GM23338 (cell line): ENCODE results near the gene KCNG3. TPM values are rescaled to one million over a fixed set of nuclear protein-coding genes. Genes with fewer than 3 reads are reported as not detected.

Experiments used
- ATAC-seq: fragments of 200-7000 bp; cut with Tn5 transposase; 3 replicates; pipeline ENCODE4 v1.9.1; 2020
- DNase-seq: peaks from one replicate; pipeline ENCODE4 v3.0.0-alpha.2; 2015; ENCODE audit warnings: low spot score
- H2AFZ ChIP-seq: fragments of 200-600 bp; sonication (generic); 2 replicates; pipeline ENCODE4 v1.8.0; 2016; ENCODE audit warnings: antibody characterized with exemption, mild to moderate bottlenecking, moderate library complexity
- H3F3A ChIP-seq: fragments of 200-600 bp; sonication (generic); replicated peaks from 2 replicates; pipeline ENCODE4 v1.8.0; 2017; ENCODE audit warnings: antibody characterized with exemption, mixed run types, low read depth
- H3K27ac ChIP-seq: fragments of 200-600 bp; sonication (generic); 2 replicates; pipeline ENCODE4 v1.6.1; 2016; ENCODE audit warnings: low read depth
- H3K27me3 ChIP-seq: fragments of 200-600 bp; sonication (generic); 2 replicates; pipeline ENCODE4 v1.8.0; 2016; ENCODE audit warnings: mild to moderate bottlenecking, mixed run types, moderate library complexity; ENCODE audit not compliant: insufficient read depth
- H3K36me3 ChIP-seq: fragments of 200-600 bp; sonication (generic); 2 replicates; pipeline ENCODE4 v1.8.0; 2016; ENCODE audit warnings: mild to moderate bottlenecking; ENCODE audit not compliant: insufficient read depth
- H3K4me1 ChIP-seq: fragments of 200-600 bp; sonication (generic); 2 replicates; pipeline ENCODE4 v1.8.0; 2016; ENCODE audit warnings: mild to moderate bottlenecking, moderate library complexity; ENCODE audit not compliant: insufficient read depth
- H3K4me2 ChIP-seq: fragments of 200-600 bp; sonication (generic); 2 replicates; pipeline ENCODE4 v1.7.1; 2017; ENCODE audit warnings: mixed run types
- H3K4me3 ChIP-seq: fragments of 200-600 bp; sonication (generic); 2 replicates; pipeline ENCODE4 v1.6.1; 2016; ENCODE audit warnings: mixed run types
- H3K79me2 ChIP-seq: fragments of 200-600 bp; sonication (generic); replicated peaks from 2 replicates; pipeline ENCODE4 v1.8.0; 2017; ENCODE audit warnings: mild to moderate bottlenecking; ENCODE audit not compliant: insufficient read depth
- H3K9me2 ChIP-seq: fragments of 200-600 bp; sonication (generic); 2 replicates; pipeline ENCODE4 v1.8.0; 2017; ENCODE audit not compliant: insufficient read depth
- H4K20me1 ChIP-seq: fragments of 200-600 bp; sonication (generic); replicated peaks from 2 replicates; pipeline ENCODE4 v1.8.0; 2017; ENCODE audit warnings: mild to moderate bottlenecking; ENCODE audit not compliant: insufficient read depth
- H3K27ac Mint-ChIP-seq: 2 replicates; pipeline ENCODE4 v1.8.0; 2020; ENCODE audit warnings: inconsistent platforms, mild to moderate bottlenecking, moderate library complexity, mixed read lengths
- H3K27me3 Mint-ChIP-seq: 3 replicates; pipeline ENCODE4 v1.8.0; 2022; ENCODE audit warnings: low read depth, mild to moderate bottlenecking, moderate library complexity, mixed read lengths, inconsistent platforms; ENCODE audit not compliant: insufficient read depth, poor library complexity
- H3K36me3 Mint-ChIP-seq: 3 replicates; pipeline ENCODE4 v1.8.0; 2021; ENCODE audit warnings: low read depth, mild to moderate bottlenecking, inconsistent platforms, moderate library complexity, mixed read lengths
- H3K4me1 Mint-ChIP-seq: 3 replicates; pipeline ENCODE4 v1.8.0; 2020; ENCODE audit warnings: mild to moderate bottlenecking, inconsistent platforms, mixed read lengths
- H3K4me3 Mint-ChIP-seq: 3 replicates; pipeline ENCODE4 v1.8.0; 2021; ENCODE audit warnings: moderate library complexity, mild to moderate bottlenecking, inconsistent platforms, mixed read lengths
- H3K9me3 Mint-ChIP-seq: 3 replicates; pipeline ENCODE4 v1.8.0; 2020; ENCODE audit warnings: moderate library complexity, mild to moderate bottlenecking, inconsistent platforms, mixed read lengths
- CREB1 ChIP-seq: fragments of 250-450 bp; sonication (Bioruptor Pico); IDR thresholded peaks from 2 replicates; pipeline ENCODE4 v1.5.0; 2020; ENCODE audit warnings: low read depth, mild to moderate bottlenecking, moderate library complexity
- EZH2 ChIP-seq: fragments of 200-600 bp; sonication (generic); IDR thresholded peaks from one replicate; pipeline ENCODE4 v1.8.0; 2017; ENCODE audit warnings: antibody characterized with exemption, mild to moderate bottlenecking, low read depth; ENCODE audit not compliant: unreplicated experiment
- EZH2phosphoT487 ChIP-seq: fragments of 200-600 bp; sonication (generic); IDR thresholded peaks from one replicate; pipeline ENCODE4 v1.8.1; 2018; ENCODE audit warnings: antibody characterized with exemption; ENCODE audit not compliant: unreplicated experiment
- NANOG ChIP-seq: IDR thresholded peaks from 2 replicates; pipeline ENCODE4 v1.6.1; 2016; ENCODE audit warnings: antibody characterized with exemption, borderline replicate concordance
- REST ChIP-seq: IDR thresholded peaks from one replicate; pipeline ENCODE4 v1.6.1; 2018; ENCODE audit warnings: antibody characterized with exemption; ENCODE audit not compliant: unreplicated experiment
- STAT1 ChIP-seq: IDR thresholded peaks from one replicate; pipeline ENCODE4 v1.6.1; 2016; ENCODE audit warnings: antibody characterized with exemption; ENCODE audit not compliant: unreplicated experiment
- ZNF331 ChIP-seq: fragments of 250-450 bp; sonication (Bioruptor Pico); IDR thresholded peaks from 2 replicates; pipeline ENCODE4 v1.5.0; 2020; ENCODE audit warnings: low read depth, mild to moderate bottlenecking, moderate library complexity
- ZNF462 ChIP-seq: fragments of 250-450 bp; sonication (Bioruptor Pico); IDR thresholded peaks from 2 replicates; pipeline ENCODE4 v1.5.0; 2020; ENCODE audit warnings: mild to moderate bottlenecking, moderate library complexity
- polyA plus RNA-seq: library from polyadenylated mRNA; unstranded; fragments of >200 nt; fragmentation: Nextera tagmentation; extraction: Ambion mirVana; gene quantifications from 2 replicates; pipeline ENCODE4 v1.2.1, GENCODE V29; 2016
- total RNA-seq: library from RNA; depleted of rRNA; stranded (reverse); fragments of >200 nt; shearing (Covaris generic); gene quantifications from 2 replicates; pipeline ENCODE4 v1.2.3, GENCODE V29; 2014

KCNG3 gene
- total and polyA plus RNA-seq, 2 experiments from 2014 or later: 2.5 to 36.2 TPM

- H3K27ac ChIP-seq: no peak overlapping the region
- no peaks in the 10 kb centered on the region for H3F3A ChIP-seq
- Mint-ChIP-seq H3K27ac (no peak overlapping the region), H3K9me3 (peaks cover 15% of the 10 kb centered on the region; the same call in 2 of the 3 replicates), H3K36me3 (peaks cover 17% of the 10 kb centered on the region), H3K27me3 (peaks cover 2% of the 10 kb centered on the region), H3K4me1 (no peaks in the 10 kb centered on the region), H3K4me3 (no peak overlapping the region)
- H3K79me2 ChIP-seq: no peaks in the 10 kb centered on the region
- no peaks in the 10 kb centered on the region for H3K4me1 ChIP-seq
- H3K9me2 ChIP-seq: no peaks in the 10 kb centered on the region
- no peak overlapping the region for H2AFZ ChIP-seq
- H3K4me2 ChIP-seq: no peak overlapping the region
- no peaks in the 10 kb centered on the region for H4K20me1 ChIP-seq
- TF ChIP-seq CREB1 (CRISPR knock-in tag) (no peak), EZH2phosphoT487 (no peak), STAT1 (no peak), ZNF462 (CRISPR knock-in tag) (no peak), ZNF331 (CRISPR knock-in tag) (no peak), EZH2 (no peak), REST (no peak), NANOG (no peak)
- no peak for DNase-seq
- no peak overlapping the region for H3K4me3 ChIP-seq
- ATAC-seq: no peak; the same call in 2 of the 3 replicates
- H3K36me3 ChIP-seq: no peaks in the 10 kb centered on the region
- no peaks in the 10 kb centered on the region for H3K27me3 ChIP-seq
Measured at GRCh38 chr2:42407476-42407875, 86.3 kb downstream of the KCNG3 start.
